Ishikawa (cell line): ENCODE results near the gene KLHDC9.

Experiments used
- CEBPB ChIP-seq: IDR thresholded peaks from 2 replicates; pipeline ENCODE4 v1.6.1; 2012
- CREB1 ChIP-seq: IDR thresholded peaks from 2 replicates; pipeline ENCODE4 v1.6.1; 2012; ENCODE audit warnings: low read depth
- EGR1 ChIP-seq: IDR thresholded peaks from 2 replicates; pipeline ENCODE4 v1.6.1; 2012
- EP300 ChIP-seq: IDR thresholded peaks from 2 replicates; pipeline ENCODE4 v1.6.1; 2012; ENCODE audit warnings: borderline replicate concordance
- FOXM1 ChIP-seq: IDR thresholded peaks from 2 replicates; pipeline ENCODE4 v1.6.1; 2012; ENCODE audit warnings: low read depth, borderline replicate concordance
- NFIC ChIP-seq: IDR thresholded peaks from 2 replicates; pipeline ENCODE4 v1.6.1; 2012
- RAD21 ChIP-seq: IDR thresholded peaks from 2 replicates; pipeline ENCODE4 v1.6.1; 2012; ENCODE audit warnings: low read depth
- TAF1 ChIP-seq: IDR thresholded peaks from 2 replicates; pipeline ENCODE4 v1.6.1; 2012; ENCODE audit warnings: low read depth, mild to moderate bottlenecking
- TCF12 ChIP-seq: IDR thresholded peaks from 2 replicates; pipeline ENCODE4 v1.6.1; 2012; ENCODE audit warnings: low read depth
- TEAD4 ChIP-seq: IDR thresholded peaks from 2 replicates; pipeline ENCODE4 v1.6.1; 2012
- YY1 ChIP-seq: IDR thresholded peaks from 2 replicates; pipeline ENCODE4 v1.6.1; 2012; ENCODE audit warnings: low read depth
- ZBTB7A ChIP-seq: IDR thresholded peaks from 2 replicates; pipeline ENCODE4 v1.6.1; 2012; ENCODE audit warnings: low read depth
- TF ChIP-seq, protein P1 (sequence below): IDR thresholded peaks from 2 replicates; pipeline ENCODE4 v1.6.1; 2012
- TF ChIP-seq, protein P2 (sequence below): IDR thresholded peaks from 2 replicates; pipeline ENCODE4 v1.6.1; 2012; ENCODE audit warnings: low read depth, mild to moderate bottlenecking
- TF ChIP-seq, protein P3 (sequence below): IDR thresholded peaks from 2 replicates; pipeline ENCODE4 v1.6.1; 2012

The KLHDC9 gene

DNA sequence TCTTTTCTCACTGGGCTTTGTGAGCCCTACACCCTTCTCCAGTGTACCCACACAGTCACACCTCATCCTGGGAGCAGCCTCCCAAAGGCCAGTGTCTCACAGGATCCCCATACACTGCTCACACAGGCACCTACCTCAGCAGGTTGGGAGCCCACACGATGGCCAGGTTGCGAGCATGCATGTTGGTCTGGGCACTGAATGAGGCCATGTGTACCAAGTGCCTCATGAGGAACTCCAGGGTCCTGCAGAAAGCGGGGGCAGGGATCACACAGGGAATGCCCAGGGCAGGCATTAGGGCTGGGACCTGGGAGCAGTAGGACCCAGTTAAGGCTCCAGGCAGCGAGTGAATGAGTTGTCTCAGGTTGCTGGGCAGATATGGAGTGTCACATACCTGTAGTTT, 43.9 kb upstream of the KLHDC9 start:
- TF ChIP-seq TEAD4 (no peak), ZBTB7A (no peak), EGR1 (no peak), RAD21 (no peak), CEBPB (no peak), NFIC (no peak), CREB1 (no peak), FOXM1 (no peak), YY1 (no peak), TAF1 (no peak), EP300 (no peak), TCF12 (no peak)
- TF ChIP-seq, protein P1, sequence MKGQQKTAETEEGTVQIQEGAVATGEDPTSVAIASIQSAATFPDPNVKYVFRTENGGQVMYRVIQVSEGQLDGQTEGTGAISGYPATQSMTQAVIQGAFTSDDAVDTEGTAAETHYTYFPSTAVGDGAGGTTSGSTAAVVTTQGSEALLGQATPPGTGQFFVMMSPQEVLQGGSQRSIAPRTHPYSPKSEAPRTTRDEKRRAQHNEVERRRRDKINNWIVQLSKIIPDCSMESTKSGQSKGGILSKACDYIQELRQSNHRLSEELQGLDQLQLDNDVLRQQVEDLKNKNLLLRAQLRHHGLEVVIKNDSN, result no peak
- TF ChIP-seq, protein P2, sequence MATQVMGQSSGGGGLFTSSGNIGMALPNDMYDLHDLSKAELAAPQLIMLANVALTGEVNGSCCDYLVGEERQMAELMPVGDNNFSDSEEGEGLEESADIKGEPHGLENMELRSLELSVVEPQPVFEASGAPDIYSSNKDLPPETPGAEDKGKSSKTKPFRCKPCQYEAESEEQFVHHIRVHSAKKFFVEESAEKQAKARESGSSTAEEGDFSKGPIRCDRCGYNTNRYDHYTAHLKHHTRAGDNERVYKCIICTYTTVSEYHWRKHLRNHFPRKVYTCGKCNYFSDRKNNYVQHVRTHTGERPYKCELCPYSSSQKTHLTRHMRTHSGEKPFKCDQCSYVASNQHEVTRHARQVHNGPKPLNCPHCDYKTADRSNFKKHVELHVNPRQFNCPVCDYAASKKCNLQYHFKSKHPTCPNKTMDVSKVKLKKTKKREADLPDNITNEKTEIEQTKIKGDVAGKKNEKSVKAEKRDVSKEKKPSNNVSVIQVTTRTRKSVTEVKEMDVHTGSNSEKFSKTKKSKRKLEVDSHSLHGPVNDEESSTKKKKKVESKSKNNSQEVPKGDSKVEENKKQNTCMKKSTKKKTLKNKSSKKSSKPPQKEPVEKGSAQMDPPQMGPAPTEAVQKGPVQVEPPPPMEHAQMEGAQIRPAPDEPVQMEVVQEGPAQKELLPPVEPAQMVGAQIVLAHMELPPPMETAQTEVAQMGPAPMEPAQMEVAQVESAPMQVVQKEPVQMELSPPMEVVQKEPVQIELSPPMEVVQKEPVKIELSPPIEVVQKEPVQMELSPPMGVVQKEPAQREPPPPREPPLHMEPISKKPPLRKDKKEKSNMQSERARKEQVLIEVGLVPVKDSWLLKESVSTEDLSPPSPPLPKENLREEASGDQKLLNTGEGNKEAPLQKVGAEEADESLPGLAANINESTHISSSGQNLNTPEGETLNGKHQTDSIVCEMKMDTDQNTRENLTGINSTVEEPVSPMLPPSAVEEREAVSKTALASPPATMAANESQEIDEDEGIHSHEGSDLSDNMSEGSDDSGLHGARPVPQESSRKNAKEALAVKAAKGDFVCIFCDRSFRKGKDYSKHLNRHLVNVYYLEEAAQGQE, result no peak
- TF ChIP-seq, protein P3, sequence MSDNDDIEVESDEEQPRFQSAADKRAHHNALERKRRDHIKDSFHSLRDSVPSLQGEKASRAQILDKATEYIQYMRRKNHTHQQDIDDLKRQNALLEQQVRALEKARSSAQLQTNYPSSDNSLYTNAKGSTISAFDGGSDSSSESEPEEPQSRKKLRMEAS, result no peak

DNA sequence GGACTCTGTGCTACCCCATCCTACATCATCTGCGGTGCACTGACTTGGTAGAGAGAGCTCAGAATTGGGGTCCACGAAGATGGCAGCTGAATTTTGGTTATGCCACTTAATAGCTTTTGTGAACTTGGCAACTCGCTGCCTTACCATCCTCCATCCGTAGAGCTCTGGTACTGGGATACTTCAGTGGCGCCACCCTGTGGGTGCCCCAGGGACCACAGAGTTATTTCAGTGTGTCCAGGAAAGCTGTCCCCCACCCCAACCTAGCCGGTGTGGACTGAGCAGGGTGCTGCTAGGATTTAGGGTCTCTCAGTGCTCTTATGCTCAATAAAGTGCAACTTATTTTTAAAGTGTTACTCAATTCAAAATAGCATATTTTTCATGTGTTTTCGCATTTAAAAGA, 43.4 kb upstream of the KLHDC9 start:
- TF ChIP-seq TEAD4, result no peak
- no peak for TF ChIP-seq TAF1
- no peak for TF ChIP-seq EGR1
- TF ChIP-seq ZBTB7A, result no peak
- TF ChIP-seq, protein P3, result no peak
- no peak for TF ChIP-seq TCF12
- no peak for TF ChIP-seq CEBPB
- TF ChIP-seq FOXM1, result no peak
- TF ChIP-seq CREB1, result no peak
- TF ChIP-seq, protein P1, result no peak
- TF ChIP-seq, protein P2, result no peak
- TF ChIP-seq EP300, result no peak
- TF ChIP-seq RAD21, result no peak

DNA sequence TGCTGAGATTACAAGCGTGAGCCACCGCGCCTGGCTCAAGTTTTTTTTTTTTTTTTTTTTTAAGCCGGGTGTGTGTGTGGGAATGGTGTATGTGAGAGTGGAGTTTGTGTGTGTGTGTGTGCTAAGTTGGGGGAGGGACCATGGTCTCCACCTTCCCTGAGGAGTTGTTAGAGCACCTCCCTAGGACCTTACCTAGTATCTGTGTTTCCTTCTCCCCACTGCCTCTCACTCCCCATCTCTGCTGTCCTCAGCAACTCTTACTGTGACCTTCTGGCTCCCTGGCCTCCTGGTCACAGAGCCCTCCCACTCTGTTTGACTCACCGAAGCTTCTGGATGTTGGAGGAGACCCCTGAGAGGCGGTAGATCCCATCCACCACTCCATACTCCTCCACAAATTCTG, 38.9 kb upstream of the KLHDC9 start:
- TF ChIP-seq CEBPB (no peak), EGR1 (no peak), TAF1 (no peak), ZBTB7A (no peak), RAD21 (no peak), NFIC (no peak), TCF12 (no peak), EP300 (no peak), YY1 (no peak), CREB1 (no peak), FOXM1 (no peak)
- TF ChIP-seq, protein P3, result no peak
- TF ChIP-seq, protein P2, result no peak

DNA sequence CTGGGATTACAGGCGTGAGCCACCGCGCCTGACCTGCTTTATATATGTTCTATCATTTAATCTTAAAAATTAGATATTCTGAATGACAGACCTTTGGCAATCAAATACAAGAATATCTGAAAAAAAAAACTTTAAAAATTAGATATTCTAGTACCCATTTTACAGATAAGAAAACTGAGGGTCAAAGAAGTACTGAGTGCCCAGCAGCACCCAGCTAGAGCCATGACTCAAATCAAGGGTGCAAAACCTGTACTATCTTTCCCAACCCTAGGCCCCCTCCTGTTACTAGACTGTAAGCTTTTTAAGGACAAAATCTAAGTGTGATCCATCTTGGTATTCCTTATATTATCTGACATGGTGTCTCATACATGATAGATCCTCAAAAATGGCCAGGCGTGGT, 36.7 kb upstream of the KLHDC9 start:
- TF ChIP-seq, protein P2, result no peak
- TF ChIP-seq CREB1 (no peak), TEAD4 (no peak), TAF1 (no peak), NFIC (no peak), ZBTB7A (no peak), TCF12 (no peak), YY1 (no peak), RAD21 (no peak), CEBPB (no peak), EP300 (no peak), FOXM1 (no peak), EGR1 (no peak)
- TF ChIP-seq, protein P3, result no peak
- TF ChIP-seq, protein P1, result no peak
